Subcutaneous adipose tissue (tissue), 4 donors: Measurements from ENCODE around the gene GPR12. TPM values are rescaled to one million over a fixed set of nuclear protein-coding genes. Genes with fewer than 3 reads are reported as not detected.

ENCODE experiments used
- total RNA-seq, 4 donors: library from RNA; depleted of rRNA; stranded (reverse); fragments of >200 nt; gene quantifications; one replicate each; pipeline ENCODE4 v1.1.0, GENCODE V29; 2016
- TF ChIP-seq, protein P1 (sequence below): fragments of 450-650 bp; IDR thresholded peaks from one replicate; pipeline ENCODE4 v1.5.1; 2016; ENCODE audit warnings: low read depth, mild to moderate bottlenecking, control low read depth, antibody characterized with exemption, moderate library complexity

Gene GPR12
- total RNA-seq, 4 donors from 2014 or later, result 0.16 to 0.44 (median 0.17) TPM; not detected in 1

DNA sequence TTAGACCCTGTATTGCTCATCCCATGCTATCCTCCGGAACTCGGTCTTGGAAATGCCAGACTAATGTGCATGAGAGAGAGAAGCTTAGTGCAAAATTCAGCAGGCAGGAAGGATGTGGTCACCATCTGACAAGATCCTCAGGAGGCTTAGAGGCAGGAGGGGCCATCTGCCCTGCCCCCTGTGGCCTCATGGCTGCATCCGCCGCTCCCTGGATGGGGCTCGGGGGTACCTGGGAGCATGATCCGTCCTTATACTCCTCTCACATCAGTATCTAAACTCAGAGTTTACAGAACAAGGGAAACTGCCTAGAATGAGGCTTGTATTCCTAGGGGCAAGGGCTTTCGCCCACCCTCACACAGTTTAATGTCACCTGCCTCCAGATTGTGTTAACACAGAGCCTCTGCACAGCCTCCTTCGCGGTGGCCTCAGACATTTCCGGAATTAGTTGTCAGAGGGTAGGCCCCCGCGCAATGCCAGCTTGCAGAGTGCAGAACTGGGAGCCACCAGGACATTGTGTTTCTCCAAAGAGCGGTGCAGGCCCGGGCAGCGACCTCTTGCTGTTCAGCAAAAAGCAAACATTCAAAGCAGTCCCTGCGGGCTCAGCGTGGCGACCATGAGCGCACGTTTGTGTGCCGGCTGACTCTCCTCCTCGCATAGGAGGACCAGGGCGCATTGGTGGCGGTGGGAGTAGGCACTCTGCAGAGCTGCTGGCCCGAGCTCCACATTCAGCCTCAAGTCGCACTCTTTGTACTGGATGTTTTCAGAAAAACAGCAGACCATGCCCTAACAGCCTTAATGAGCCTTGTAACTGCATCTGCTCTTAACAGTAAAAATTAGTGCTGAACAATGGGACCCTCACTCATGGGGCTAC lies 39.1 kb downstream of the GPR12 start:
- TF ChIP-seq, protein P1, sequence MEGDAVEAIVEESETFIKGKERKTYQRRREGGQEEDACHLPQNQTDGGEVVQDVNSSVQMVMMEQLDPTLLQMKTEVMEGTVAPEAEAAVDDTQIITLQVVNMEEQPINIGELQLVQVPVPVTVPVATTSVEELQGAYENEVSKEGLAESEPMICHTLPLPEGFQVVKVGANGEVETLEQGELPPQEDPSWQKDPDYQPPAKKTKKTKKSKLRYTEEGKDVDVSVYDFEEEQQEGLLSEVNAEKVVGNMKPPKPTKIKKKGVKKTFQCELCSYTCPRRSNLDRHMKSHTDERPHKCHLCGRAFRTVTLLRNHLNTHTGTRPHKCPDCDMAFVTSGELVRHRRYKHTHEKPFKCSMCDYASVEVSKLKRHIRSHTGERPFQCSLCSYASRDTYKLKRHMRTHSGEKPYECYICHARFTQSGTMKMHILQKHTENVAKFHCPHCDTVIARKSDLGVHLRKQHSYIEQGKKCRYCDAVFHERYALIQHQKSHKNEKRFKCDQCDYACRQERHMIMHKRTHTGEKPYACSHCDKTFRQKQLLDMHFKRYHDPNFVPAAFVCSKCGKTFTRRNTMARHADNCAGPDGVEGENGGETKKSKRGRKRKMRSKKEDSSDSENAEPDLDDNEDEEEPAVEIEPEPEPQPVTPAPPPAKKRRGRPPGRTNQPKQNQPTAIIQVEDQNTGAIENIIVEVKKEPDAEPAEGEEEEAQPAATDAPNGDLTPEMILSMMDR, result no peak

GRCh38 chr13:26719356-26719945 lies 41.1 kb downstream of the GPR12 start:
- TF ChIP-seq, protein P1, result no peak

- TF ChIP-seq, protein P1, result no peak
Measured at GRCh38 chr13:26718872-26719271, 41.7 kb downstream of the GPR12 start.

DNA sequence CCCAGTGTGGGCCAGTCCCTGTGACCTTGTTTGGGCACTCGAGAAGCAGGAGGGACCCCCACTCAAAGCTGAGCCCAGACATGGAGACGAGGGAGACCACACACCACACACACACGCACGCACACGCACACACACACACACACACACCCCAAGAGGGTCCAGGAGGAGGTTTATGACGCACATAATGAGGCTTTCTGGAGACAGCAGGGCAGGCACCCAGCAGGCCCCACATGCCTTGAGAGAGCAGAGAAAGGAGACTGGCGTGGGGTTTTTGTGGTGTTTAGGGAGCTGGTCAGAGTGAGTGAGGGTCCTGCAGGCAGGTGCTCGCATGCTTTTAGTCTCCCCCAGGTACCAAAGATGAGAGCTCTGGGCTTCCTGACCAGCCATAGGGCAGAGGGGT lies 42.4 kb downstream of the GPR12 start:
- TF ChIP-seq, protein P1, result no peak

- TF ChIP-seq, protein P1, result no peak
Measured at GRCh38 chr13:26716984-26717383, 43.6 kb downstream of the GPR12 start.

GRCh38 chr13:26713341-26713740 lies 47.2 kb downstream of the GPR12 start:
- TF ChIP-seq, protein P1, result no peak

DNA sequence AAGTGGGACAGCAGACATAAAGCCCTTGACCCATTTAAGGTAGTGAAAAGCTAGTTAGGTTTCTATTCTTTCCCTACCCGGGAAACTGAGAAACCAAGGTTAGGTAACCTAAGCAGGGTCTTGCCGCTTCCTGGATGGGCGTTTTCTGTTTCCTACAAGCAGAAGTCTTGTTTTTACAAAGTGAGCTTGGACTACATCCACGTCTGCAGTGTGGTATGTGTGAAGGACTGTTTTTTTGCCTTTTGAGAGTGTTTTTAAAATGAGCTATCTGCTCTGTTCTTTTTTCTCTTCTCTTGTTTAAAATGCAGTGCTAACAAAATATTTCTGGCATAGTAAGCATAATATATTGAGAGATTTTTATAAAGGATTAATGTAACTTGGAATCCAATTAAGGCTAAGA lies 49.4 kb downstream of the GPR12 start:
- TF ChIP-seq, protein P1, result no peak
